Activated T-cell treated with anti-CD3 and anti-CD28 coated beads for 24 hours (primary cell): ENCODE measurements around the gene PHLDA2.

Experiments used
- DNase-seq: peaks from one replicate; pipeline ENCODE4 v3.0.0-alpha.2; 2020; ENCODE audit warnings: low read depth

PHLDA2 gene

DNA sequence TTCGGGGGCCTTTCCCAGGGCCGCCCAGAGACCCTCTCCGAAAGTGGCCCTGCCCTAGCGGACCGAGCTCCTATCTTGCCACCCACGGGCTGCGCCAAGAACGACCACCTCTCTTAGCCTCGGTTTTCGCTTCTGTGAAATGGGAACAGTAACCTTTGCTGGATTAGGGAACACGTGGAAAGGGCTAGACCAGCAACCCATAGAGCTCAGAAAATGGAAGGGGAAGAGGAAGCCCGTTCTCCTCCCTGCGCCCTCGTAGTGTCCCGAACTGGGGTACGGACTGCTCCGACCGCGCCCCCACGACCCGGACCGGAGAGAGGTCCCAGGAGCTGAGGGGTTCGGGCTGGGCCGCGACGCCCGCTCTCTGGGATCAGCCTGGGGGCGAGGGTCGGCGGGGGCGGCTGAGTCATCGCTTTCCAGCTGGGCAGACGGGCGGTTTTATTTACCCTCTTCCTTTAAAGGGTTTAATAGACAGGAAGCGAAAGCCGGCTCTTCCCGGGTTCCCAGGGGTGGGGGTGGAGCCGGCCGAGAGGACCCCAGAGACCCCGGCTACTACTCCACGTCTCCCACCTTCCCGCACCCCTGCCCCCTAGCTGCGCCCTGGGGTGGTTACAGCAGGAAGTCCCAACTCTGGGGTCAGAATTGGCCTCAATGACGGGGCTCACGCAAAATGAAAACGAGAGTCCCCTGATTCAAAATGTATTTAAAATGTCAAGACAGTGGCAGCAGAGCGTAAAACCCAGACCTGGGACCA is 907 bp upstream of the PHLDA2 start:
- DNase-seq = no peak

DNA sequence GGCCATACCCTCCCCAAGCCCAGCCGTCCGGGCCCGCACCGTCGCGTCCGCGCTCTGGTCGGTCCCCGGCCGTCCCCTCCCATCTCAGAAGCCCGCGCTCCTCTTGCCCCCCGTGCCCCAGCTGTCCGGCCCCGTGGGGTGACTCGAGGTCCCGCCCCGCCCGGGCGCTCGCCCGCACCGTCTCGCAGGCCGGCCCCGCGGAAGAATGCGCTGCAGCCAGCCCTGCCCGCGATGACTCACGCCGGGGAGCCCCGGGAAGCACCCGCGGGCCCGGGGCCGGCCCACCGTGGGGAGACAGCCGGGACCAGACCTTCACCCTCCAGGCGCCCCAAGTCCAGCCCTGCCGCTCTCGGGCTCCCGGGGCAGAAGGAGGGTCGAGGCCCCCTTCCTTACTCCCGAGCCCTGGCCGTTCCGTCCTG is 320 bp upstream of the PHLDA2 start:
- DNase-seq = no peak

DNA sequence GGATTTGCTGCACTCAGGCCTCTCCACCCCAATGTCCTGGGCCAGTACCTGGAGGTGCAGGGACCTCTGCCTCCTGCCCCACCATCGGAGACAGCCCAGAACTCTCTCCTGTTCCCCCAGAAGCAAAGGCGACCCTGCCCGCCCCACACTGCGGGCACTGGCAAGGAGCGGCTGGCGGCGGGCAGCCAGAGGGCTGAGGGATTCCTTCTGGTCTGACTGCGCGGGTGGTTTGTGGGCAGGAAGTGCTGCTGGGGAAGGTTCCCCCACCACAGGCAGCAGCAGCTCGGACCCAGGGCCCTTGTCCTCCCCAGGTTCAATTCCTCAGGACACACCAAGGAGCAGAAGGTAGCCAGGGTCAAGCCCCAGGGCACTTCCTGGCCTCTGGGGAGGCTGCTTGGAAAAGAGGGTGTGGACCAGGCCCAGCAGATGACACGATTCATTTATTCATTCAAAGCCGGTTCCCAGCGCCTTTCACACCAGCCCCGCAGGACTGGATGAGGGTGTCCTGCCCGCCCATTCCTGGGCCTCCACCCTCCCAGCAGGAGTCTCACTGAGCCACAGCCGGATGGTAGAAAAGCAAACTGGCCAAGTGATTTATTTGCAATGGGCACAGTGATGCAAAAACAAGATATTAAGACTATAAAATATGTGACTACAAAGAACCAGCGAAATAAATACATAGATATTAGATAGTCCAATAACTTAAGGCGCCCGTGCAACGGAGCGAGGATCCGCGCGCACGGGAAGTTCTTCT is 1.2 kb downstream of the PHLDA2 start:
- DNase-seq = no peak

DNA sequence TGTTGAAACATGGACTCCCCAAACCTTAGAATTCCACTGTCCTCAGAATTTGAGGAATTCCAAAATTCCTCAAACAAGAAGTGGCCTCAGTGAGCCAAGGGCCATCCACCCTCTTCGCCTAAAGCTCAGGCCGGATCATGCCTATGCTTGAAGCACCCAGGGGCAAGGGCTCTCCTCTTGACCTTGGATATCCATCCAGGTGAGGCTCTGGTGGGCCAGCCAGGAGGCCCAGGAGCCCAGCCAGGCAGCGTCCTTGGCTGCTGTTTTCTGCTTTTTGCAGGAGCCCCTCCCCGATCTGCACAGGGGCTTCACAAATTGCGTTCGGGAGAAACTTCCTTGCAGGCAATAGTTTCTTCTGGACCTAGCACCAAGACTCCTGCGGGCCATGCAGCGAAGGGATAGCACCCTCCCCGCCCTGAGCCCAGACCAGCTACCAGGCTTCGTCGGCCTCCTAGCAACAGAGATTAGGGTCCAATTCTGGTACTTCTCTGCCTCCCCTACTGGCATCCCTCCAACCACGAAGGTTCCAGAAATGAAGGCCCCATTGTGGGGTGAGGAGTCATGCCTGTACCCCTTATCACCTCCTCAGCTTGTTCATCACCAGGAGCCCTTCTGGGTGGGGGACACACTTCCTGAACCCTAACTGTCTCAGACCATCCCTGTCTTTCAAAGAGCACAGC is 2.0 kb downstream of the PHLDA2 start:
- DNase-seq = no peak

DNA sequence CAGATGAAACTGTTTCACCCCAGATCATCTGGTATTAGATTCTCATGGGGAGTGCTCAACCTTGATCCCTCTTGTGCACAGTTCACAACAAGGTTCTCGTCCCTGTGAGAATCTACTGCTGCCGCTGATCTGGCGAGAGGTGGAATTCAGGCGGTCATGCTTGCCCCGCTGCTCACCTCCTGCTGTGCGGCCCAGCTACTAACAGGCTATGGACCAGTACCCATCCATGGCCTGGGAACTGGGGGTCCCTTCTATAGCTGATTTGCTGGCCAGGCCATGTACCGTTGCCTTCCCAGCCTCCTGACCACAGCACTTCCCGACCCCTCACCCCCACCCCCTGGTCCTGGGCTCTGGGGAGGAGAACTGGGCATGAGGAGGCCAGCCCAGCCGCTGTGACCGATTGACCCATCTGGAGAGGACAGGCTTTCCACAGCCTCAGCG is 2.6 kb downstream of the PHLDA2 start:
- DNase-seq = no peak

DNA sequence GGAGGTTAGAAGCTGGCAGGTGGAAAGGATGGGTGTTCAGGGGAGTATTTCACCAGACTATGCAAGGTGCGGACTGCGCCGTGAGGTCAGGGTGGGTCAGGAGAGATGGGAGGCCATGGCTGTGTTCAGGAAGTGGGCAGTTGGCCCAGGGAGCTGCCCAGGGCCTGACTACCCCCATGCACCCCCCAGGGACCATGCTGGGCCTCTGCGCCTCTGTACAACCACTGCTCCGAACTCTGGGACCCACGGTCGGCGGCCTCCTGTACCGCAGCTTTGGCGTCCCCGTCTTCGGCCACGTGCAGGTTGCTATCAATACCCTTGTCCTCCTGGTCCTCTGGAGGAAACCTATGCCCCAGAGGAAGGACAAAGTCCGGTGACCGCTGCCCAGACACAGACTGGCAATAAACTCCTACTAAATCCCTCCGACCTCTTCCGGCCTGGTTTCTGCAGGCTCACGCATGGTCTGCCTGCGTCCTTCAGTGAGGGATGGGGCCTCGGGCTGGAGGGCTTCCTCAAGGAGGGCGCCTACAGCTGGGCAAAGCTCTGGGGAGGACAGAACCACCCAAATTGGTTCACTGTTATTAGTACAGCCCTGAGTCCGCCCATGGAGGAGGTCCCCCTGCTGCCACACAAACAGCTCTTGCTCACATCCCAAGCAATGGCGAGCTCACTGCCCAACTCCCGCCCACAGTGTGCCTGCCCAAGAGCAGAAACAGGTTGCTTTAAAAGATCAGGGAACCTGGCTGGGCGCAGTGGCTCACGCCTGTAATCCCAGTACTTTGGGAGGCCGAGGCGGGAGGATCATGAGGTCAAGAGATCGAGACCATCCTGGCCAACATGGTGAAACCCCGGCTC is 4.2 kb downstream of the PHLDA2 start:
- no peak for DNase-seq

DNA sequence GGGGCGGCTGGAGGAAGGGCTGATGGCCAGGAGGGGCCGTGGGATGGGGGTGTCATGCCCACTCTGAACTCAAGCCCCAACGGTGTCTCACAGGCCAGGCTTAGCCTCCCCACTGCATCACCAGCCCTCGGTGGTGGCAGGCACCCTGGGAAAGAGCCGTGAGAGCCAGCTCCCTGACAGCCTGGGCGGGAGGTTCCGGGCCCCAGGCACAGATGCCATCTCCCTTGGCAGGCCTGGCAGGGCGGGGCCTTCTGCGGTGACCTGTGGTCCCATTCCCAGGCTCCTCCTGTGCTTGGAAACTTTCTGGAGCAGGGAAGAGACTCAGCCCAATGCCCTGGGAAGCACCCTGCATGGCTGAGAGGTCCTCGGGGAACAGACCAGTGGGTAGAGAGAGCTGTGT is 4.8 kb downstream of the PHLDA2 start:
- DNase-seq = no peak

DNA sequence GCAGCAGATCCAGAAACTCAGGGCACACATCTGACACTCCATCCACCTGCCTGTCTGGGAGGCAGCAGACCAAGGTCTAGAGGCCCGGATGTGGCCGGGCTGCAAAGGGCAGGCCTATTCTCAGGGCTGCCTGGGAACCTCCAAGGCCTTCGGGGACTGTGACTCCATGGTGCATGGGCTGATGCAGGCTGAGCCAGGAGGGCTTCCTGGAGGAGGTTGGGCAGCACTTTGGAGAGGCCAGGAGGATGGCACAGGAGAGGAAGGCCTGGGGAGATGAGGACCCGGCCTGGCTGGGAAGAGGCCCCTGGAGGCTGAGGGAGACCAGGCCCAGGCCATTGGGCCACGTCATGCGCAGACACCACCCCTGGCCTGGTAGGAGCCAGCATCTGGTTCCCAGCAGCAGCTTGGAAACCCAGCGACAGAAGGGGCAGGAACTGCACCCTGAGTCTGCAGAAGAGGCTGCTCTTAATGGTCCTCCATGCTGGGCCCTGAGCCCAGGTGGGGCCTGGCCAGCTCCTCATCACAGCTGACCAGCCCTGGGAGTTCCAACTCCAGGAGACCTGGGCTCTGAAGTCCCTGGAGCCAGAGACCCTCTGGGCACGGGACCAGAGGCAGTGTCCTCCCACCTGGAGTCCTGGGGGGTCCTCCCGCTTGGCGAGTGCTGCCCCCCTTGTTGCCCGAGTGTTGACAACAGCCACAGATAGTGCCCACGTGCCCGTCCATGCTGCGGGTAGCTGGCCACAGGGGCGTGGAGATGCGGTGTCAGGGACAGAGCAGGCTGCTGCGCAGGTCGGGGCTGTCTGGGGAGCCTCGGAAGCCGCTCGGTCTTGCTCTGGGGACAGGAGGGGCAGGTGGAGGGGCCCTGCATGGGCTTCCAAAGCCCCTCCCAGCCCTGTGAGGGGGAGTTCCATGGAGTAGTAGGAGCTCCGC is 5.5 kb downstream of the PHLDA2 start:
- no peak for DNase-seq

DNA sequence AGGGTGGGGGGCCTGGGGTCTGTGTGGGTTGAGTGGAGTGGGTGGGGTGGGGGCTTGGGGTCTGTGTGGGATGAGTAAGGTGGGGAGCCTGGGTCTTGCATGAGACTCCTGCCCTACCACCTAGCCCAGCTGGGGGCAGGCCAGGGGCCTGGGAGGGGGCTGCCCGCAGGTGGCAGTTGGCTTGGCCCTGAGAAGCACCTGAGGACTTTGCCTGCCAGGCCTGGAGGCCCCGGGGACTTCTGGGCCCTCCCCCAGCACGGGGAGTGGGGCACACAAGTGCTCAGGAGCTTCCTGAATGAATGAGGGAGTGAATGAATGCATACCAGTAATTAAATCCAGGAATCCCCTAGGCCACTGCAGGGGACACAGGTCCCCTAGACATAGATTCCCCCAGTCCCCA is 6.6 kb downstream of the PHLDA2 start:
- no peak for DNase-seq

DNA sequence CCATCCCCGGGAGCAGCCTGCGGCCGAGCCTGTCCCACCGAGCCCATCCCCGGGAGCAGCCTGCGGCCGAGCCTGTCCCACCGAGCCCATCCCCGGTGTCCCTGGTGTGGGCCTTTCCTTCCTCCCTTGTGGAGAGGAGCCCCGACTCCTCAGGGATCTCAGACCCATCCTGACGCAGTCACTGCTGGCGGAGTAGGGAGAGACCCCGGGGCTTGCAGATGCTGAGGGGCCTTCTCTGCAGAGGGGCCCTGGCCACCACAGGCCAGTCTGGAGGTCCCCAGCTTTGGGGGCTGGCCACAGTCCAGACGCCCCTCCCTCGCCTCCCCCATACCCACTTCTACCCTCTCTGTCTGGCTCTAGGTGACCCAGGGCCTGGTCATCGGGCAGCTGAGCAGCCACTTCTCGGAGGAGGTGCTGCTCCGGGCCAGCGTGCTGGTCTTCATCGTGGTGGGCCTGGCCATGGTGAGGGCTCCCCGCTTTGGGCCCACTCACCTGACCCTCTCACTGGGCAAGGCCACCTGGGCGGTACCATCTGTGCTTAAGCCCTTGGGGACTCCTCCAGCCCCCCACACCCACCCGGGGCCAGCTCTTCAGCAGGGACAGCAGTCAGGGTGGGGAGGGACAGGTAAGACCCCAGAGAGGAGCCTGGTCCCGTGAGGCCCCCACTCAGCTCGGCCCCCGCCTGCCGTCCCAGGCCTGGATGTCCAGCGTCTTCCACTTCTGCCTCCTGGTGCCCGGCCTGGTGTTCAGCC is 7.3 kb downstream of the PHLDA2 start:
- DNase-seq = no peak

DNA sequence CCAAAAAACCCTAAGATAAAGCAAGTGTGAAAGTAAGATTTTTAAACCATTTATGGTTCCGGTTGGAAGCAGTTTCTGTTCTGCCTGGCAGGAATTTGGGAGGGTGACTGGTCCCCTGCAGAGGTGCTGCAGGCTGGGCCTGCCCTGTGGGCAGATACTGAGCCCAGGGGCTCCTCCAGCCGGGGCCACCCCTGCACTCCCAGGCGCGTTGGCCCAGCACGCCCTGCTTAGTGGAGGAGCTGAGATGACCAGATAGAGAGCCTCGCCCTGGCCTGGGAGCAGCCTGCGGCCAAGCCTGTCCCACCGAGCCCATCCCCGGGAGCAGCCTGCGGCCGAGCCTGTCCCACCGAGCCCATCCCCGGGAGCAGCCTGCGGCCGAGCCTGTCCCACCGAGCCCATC is 8.0 kb downstream of the PHLDA2 start:
- no peak for DNase-seq

DNA sequence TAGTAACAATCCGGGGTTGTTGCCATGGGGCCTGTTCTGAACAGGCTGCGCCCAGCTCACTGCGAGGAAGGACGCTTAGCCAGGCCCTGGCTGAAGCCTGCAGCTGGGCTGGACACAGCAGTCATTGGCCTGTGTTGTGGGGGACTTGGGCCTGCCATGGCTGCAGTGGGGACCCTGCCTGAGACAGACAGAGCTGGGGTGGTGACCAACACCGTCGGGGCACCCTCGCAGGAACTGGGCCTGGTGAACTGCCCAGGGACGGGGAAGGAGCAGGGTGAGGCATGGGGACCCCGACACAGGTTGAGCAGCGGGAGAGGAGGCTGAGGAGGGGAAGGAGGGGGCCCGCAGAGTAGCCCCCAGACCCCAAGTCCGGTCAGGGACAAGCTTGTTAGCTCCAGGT is 8.9 kb downstream of the PHLDA2 start:
- DNase-seq = no peak

DNA sequence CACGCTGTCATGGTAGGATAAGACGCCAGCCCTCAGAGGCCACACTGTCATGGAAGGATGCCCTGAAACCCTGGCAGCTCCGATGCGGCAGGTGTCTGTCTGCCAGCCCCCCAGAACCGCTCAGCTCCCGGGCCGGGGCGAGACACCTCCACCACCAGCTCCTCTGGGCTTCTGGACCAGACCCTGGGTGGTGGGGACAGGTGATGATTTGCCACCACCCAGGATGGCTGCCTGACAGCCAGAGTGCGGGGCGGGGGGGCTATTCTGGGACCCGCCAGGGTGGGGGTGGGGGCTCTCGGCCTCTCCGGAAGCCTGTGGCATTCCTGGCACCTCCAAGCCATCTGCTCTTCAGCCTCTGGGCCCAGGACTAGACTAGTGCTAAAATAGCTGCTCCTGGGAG is 9.4 kb downstream of the PHLDA2 start:
- DNase-seq = no peak

DNA sequence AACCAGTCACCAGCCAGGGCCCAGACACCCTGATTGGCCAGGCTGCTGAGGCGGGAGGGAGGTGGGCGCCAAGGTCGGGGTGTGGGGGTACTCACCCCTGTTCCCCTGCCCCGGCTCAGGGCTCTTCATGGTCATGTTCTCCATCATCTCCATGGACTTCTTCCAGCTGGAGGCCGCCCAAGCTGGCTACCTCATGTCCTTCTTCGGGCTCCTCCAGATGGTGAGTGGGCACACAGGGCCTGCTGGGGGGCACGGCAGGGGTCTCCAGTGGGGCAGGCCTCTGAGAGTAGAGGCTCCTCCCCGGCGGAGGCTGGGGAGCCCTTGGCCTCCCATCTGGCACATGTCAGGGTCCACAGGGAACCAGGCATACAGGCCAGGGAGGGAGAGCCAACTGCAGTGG is 10.0 kb downstream of the PHLDA2 start:
- DNase-seq = no peak

DNA sequence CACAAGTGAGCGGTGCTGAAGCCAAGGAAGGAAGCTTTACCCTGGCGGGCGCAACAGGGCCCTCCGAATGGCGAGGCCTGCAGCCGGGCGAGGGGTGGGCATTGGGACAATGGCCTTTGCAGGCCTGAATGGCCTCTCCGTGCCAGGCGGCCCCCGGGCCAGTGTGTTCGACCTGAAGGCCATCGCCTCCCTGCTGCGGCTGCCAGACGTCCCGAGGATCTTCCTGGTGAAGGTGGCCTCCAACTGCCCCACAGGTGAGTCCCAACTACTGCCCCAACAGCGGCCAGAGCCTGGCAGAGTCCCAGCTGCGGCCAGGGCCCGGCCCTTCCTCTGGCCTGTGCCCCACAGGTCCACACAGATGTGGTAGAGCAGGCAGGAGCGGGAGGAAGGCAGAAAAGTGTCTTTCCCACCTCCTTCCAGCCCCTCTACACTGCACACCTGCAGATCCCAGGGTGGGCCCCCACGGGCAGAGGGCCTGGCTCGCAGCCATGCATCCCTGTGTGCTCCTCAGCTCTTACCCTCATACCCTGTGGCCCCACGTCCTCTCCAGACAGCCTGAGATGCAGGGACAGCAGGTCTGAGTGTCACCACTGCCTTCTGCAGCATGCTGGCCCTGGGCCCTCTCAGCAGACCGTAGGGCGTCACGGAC is 11.3 kb downstream of the PHLDA2 start:
- no peak for DNase-seq

DNA sequence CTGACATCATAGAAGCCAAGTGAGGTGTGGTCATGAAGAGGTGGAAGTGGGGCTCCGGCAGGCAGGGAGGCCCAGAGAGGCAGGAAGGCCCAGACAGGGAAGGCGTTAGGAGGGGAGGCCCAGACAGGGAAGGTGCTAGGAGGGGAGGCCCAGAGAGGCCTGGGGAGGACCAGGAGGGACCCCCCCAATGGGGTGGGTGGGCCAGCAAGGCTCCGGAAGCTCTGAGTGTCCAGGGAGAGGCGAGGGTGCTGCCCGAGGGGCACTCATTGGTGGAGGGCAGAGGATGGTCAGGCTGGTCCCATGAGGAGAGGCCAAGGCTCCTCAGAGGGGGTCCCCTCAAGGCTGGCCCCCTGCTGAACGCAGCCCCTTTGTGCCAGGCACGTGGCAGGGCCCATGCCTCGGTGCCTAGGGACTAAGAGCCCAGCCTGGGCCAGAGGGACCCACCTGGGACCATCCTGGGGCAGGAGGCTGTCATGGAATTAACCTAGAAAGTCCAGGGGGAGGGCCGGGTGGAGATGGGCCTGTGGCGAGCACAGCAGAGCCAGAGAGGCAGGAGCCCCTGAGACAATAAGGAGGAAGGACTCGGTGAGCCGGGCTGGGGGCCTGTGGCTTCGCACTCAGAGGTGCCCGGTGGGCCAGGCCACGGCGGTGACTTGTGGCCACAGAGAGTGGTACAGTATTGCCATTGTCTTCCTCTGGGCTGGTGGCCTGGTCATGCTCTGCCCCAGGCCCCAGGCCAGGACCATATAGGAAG is 12.2 kb downstream of the PHLDA2 start:
- DNase-seq = no peak

DNA sequence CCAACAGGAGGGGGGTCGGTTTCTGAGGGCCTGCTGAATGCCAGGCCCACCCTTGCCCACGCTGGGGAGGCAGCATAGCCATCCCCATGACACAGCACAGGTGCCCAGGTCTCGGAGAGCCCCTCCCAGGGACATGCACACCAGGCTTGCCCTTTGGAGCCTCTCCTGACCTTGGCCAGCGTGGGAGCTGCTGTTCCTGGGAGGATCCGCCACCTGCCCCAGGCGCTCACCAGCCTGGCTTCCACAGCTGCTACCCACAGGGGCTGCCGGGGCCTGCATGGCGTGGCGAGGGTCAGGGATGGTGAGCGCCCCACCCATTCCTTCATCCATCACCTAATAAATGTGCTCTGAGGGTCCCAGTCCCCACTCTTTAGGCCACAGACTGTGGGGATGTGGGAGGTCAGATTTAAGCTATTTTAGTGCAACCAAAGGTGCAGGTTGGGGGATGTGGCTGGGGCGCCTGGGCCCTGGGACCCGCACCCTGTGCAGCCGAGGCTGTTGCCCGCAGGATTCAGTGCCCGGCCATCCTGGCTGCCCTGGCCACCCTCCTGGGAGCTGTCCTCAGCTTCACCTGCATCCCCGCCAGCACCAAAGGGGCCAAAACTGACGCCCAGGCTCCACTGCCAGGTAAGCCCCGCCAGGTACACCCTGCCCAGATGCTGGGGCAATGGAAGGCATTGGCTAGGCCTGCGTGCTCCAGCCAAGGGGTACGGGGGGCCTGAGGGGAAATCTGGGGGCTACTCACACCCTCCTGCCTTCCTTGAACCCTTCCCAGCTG is 12.9 kb downstream of the PHLDA2 start:
- DNase-seq = no peak

DNA sequence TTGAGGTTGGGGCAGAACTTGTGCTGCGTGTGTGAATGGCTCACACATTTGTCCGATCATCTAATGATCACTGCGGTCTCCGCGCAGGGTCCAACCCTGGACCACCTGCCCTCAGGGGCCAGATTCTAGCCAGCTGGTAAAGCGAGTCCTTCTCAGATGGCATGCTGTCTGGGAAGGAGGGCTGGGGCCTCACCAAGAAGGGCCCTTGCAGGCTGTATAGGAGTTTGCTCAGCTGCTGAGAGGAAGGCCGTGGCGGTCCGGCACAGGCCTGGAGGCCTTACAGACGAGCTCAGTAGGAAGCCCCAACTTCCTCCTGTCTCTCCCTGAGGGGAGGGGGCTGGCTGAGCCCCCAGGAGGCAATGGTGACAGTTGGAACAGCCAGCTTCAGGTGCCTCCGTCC is 13.7 kb downstream of the PHLDA2 start:
- DNase-seq = no peak
